Choroid plexus epithelial cell (primary cell): ENCODE data around the gene AHSP.

ENCODE experiments used
- DNase-seq: peaks from one replicate; pipeline ENCODE4 v3.0.0-alpha.2; 2010; ENCODE audit warnings: low read depth
- H3K4me3 ChIP-seq: 2 replicates; pipeline ENCODE4 v1.5.1; 2011; ENCODE audit warnings: low read depth, mild to moderate bottlenecking, control low read depth, low read length, moderate library complexity
- CTCF ChIP-seq: conservative IDR thresholded peaks from 2 replicates; pipeline ENCODE4 v1.5.1; 2011; ENCODE audit warnings: low read depth, mild to moderate bottlenecking, control low read depth, inconsistent platforms, low read length, moderate library complexity

Gene AHSP

GRCh38 chr16:31485571-31485970 lies 42.1 kb upstream of the AHSP start:
- H3K4me3 ChIP-seq: no peak overlapping the region
- TF ChIP-seq CTCF: no peak
- DNase-seq: no peak

- no peak for TF ChIP-seq CTCF
- no peak overlapping the region for H3K4me3 ChIP-seq
Observed at GRCh38 chr16:31486045-31486444, 41.7 kb upstream of the AHSP start.

GRCh38 chr16:31487071-31487719 lies 40.5 kb upstream of the AHSP start:
- DNase-seq: no peak
- TF ChIP-seq CTCF: no peak

More at GRCh38 chr16:31486045-31486444, 41.7 kb upstream of the AHSP start:
- DNase-seq: no peak

GRCh38 chr16:31487720-31488467 lies 39.8 kb upstream of the AHSP start:
- H3K4me3 ChIP-seq: peak overlapping the region; percentile 56
- no peak for TF ChIP-seq CTCF
- peak; percentile 34 for DNase-seq

More at GRCh38 chr16:31487071-31487719, 40.5 kb upstream of the AHSP start:
- peak overlapping the region; percentile 56 for H3K4me3 ChIP-seq

- peak; percentile 7 for TF ChIP-seq CTCF
- peak; percentile 28 for DNase-seq
- peak overlapping the region; percentile 56 for H3K4me3 ChIP-seq
Observed at GRCh38 chr16:31488468-31489297, 39.0 kb upstream of the AHSP start.

GRCh38 chr16:31489298-31489564 lies 38.5 kb upstream of the AHSP start:
- no peak for DNase-seq
- TF ChIP-seq CTCF: no peak
- no peak overlapping the region for H3K4me3 ChIP-seq
